IPS-18a (cell line): ENCODE data around the gene WDR45B.
A peak's percentile ranks its signal among the peaks of the same experiment; 100 is the strongest.

ENCODE experiments used
- H3K27ac ChIP-seq: one replicate; pipeline ENCODE4 v1.5.1; 2013; ENCODE audit warnings: low read length
- H3K27me3 ChIP-seq: one replicate; pipeline ENCODE4 v1.6.1; 2013; ENCODE audit warnings: mild to moderate bottlenecking, low read length; ENCODE audit not compliant: control insufficient read depth, insufficient read depth
- H3K36me3 ChIP-seq: one replicate; pipeline ENCODE4 v1.6.1; 2013; ENCODE audit warnings: low read depth, low read length; ENCODE audit not compliant: control insufficient read depth
- H3K4me1 ChIP-seq: one replicate; pipeline ENCODE4 v1.6.1; 2013; ENCODE audit warnings: low read depth, low read length; ENCODE audit not compliant: control insufficient read depth
- H3K4me3 ChIP-seq: one replicate; pipeline ENCODE4 v1.5.1; 2013; ENCODE audit warnings: low read length
- H3K9ac ChIP-seq: one replicate; pipeline ENCODE4 v1.6.1; 2013; ENCODE audit warnings: mild to moderate bottlenecking, low read length, moderate library complexity
- H3K9me3 ChIP-seq: one replicate; pipeline ENCODE4 v1.6.1; 2013; ENCODE audit warnings: low read depth, low read length; ENCODE audit not compliant: control insufficient read depth

The WDR45B gene

DNA sequence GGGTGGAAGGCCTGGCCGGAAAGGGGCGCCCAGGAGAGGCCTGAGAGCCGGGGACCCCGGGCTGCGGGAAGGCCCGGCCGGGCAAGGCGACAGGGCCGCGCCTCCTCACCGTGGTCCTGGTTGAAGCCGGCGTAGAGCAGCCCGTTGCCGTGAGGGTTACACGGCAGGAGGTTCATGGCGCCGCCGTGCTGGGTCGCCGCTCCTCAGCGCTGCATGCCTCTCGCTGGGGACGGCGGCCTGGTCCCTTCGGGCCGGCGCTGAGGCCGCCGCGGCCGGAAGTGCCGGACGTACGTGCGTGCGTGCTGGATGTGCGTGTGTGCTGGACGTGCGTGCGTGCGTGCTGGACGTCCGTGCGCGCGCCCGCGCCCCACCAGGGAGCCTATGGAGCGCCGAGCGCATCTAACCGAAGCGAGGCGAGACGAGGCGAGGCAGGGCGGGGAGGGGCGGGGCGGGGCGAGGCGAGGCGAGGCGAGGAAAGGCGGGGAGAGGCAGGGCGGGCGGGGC, at the start of gene WDR45B:
WDR45B (minus strand) TSS at position 280 of the 504 bp plus-strand sequence; CDS start at position 176, 104 bp downstream.
- H3K4me3 ChIP-seq: peak within 1 kb of the TSS; percentile 79
- H3K9me3 ChIP-seq: no peaks in the 10 kb centered on the region
- peaks cover 5% of the 10 kb centered on the region for H3K4me1 ChIP-seq
- peaks cover 13% of the 10 kb centered on the region for H3K36me3 ChIP-seq
- no peak within 1 kb of the TSS for H3K27ac ChIP-seq
- H3K9ac ChIP-seq: peak within 1 kb of the TSS; percentile 77
- H3K27me3 ChIP-seq: peaks cover 8% of the 10 kb centered on the region

DNA sequence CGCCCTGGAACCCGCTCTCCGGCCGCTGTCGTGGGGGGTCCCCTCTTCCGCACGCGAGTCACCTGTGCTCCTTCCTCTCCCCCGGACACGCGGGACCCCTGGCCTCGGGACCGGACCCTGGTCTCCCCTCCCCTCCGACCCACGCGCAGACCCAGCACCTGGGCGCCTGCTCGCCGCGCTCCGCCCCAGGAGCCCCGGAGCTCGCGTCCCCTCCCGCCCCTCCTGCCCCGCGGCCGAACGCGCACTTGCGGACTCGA, 49.5 kb upstream of the WDR45B start:
- peak overlapping the region; percentile 30 for H3K4me3 ChIP-seq
- no peaks in the 10 kb centered on the region for H3K4me1 ChIP-seq
- H3K27ac ChIP-seq: no peak overlapping the region
- no peaks in the 10 kb centered on the region for H3K9me3 ChIP-seq
- no peaks in the 10 kb centered on the region for H3K36me3 ChIP-seq
- H3K27me3 ChIP-seq: peaks cover 44% of the 10 kb centered on the region
- no peak overlapping the region for H3K9ac ChIP-seq

DNA sequence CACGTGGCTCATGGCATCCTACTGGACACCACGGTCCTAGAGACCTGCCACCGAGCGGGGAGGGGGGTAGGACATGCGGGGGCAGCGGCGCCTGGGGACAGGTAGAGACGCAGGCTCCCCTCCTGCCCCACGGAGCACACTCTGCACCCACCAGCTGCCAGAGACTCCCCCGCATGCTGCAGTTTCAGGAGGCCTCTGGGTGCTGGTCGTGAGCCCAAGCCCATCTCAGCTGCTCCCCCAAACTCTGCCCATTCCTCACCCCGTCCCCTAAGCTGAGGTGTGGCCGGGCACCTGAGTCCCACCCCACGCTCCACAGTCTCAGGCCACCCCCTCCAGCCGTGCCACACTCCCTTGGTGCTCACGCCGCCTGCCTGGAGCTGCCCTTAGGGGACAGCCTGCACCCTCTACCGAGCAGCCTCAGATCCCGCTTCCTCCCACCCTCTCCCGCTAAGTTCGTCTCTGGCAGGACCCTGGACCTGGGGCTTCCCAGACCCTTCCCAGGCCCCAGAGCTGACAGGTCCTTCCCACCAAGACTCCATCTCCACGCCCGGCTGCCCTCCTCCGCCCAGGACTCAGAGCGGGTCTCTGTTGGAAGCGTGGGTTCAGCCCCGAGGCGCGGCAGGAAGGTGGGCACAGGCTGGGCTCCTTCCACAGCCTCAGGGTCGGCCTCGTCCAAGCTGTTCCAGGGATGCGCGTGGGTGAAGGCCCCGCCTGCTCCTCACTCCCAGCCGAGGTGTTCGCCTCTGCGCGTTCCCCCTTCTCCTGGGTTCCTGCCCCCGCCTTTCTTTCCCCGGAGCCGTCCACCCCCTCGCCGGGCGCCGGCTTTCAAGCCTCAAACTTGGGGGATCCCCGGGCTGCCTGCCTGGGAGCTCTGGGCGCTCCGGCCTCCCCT, 48.9 kb upstream of the WDR45B start:
- no peak overlapping the region for H3K27ac ChIP-seq
- H3K36me3 ChIP-seq: no peaks in the 10 kb centered on the region
- peak overlapping the region; percentile 30 for H3K4me3 ChIP-seq
- no peaks in the 10 kb centered on the region for H3K9me3 ChIP-seq
- no peaks in the 10 kb centered on the region for H3K4me1 ChIP-seq
- H3K27me3 ChIP-seq: peaks cover 44% of the 10 kb centered on the region
- H3K9ac ChIP-seq: no peak overlapping the region

DNA sequence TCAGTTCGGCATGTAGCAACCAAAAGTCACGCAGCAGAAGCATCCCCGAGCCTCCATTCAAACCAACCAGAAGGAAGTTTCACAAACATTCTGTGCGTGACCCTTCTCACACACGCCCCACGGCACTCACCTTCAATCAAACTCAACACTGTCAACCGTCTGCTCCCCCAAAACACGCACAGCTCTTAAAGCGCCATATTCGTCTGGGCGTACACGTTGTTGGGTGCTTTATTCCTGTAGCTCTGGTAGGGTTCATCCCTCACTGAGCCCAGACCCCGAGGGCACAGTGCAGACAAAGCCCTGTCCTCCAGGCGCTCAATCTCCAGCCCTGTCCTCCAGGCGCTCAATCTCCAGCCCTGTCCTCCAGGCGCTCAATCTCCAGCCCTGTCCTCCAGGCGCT, 48.0 kb upstream of the WDR45B start:
- Histone ChIP-seq H3K27ac (no peak overlapping the region), H3K4me1 (no peaks in the 10 kb centered on the region), H3K36me3 (no peaks in the 10 kb centered on the region), H3K9ac (no peak overlapping the region), H3K4me3 (no peak overlapping the region), H3K9me3 (no peaks in the 10 kb centered on the region), H3K27me3 (peaks cover 44% of the 10 kb centered on the region)

DNA sequence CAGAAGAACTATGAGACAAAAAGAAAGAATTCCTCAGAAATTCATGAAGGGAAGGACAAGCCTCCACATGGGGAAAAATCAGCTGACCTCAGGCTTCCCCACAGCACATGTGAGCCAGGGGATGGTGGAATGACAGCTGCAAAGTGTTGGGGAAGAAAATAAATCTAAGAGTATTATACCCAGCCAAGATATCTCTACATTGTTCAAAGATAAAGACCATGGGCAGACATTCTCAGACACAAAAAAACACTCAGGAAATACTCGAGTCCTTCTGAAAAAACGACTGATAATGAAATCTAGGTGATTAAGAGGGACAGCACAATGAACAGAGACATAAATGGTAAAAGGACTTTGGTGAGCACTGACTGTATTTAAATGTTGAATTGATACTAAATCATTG, 46.4 kb upstream of the WDR45B start:
- Histone ChIP-seq H3K9me3 (no peaks in the 10 kb centered on the region), H3K9ac (no peak overlapping the region), H3K4me3 (no peak overlapping the region), H3K27ac (no peak overlapping the region), H3K36me3 (no peaks in the 10 kb centered on the region), H3K27me3 (peaks cover 35% of the 10 kb centered on the region), H3K4me1 (no peaks in the 10 kb centered on the region)

DNA sequence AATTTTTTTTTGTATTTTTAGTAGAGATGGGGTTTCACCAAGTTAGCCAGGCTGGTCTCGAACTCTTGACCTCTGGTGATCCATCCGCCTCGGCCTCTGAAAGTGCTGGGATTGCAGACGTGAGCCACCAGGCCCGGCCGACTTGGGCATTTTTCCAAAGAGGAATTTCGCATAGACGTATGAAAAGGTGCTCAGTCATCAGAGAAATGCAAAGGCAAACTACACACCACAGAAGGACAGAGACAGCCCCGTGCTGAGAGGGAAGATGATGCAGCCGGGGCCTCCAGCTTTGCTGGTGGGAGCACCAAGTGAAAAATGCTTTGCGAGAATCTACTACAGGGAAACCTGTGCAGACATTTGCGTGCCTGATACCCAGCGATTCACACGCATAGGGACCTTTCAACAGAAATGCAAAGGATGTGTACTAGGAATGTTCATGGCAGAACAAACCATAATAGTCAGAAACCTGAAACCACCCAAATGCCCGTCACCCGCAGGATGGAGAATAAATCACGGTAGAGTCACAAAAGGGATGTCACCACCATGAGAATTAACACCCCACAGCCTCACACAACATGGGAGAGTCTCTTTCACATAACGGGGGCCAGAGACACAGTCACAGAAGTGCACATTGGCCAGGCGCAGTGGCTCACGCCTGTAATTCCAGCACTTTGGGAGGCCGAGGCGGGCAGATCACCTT, 45.1 kb upstream of the WDR45B start:
- H3K36me3 ChIP-seq: no peaks in the 10 kb centered on the region
- H3K4me3 ChIP-seq: no peak overlapping the region
- H3K9ac ChIP-seq: no peak overlapping the region
- H3K4me1 ChIP-seq: no peaks in the 10 kb centered on the region
- no peak overlapping the region for H3K27ac ChIP-seq
- H3K9me3 ChIP-seq: no peaks in the 10 kb centered on the region
- H3K27me3 ChIP-seq: peaks cover 29% of the 10 kb centered on the region

DNA sequence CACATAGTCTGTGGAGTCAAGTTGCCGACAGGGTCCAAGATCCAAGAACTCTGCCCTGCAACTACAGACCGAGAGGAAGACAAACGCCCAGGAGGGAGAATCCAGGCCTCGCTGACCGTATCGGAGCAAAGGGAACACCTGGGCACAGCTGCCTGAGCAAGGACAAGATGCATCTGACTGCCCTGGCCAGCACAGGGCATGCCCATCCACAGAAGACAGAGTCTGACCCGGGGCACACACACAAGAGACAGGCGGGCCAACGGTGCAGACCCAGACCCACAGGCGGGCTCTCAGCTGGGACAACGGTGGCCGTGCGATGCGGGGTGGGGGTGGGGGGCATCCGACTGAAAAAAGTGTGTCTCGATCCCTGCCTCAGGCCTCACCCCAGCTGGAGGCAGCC, 44.0 kb upstream of the WDR45B start:
- Histone ChIP-seq H3K9ac (no peak overlapping the region), H3K9me3 (no peaks in the 10 kb centered on the region), H3K27ac (no peak overlapping the region), H3K36me3 (no peaks in the 10 kb centered on the region), H3K4me1 (no peaks in the 10 kb centered on the region), H3K27me3 (peaks cover 21% of the 10 kb centered on the region), H3K4me3 (no peak overlapping the region)

DNA sequence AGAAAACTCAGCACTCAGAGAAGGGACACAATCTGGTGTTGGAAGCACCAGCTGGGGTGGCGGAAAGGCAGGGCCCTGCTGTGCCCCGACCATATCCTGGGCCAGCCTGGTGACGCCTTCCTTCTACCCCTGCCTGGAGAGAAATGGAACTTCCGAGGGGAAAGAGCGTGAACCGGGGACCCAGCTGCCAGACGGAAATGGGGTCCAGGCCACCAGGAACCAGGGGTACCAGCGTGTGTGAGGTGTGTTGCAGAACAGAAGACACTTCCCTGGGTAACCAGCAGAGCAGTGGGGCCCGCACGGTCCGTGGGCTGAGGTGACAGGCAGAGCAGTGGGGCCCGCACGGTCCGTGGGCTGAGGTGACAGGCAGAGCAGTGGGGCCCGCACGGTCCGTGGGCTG, 43.5 kb upstream of the WDR45B start:
- Histone ChIP-seq H3K4me3 (no peak overlapping the region), H3K9ac (no peak overlapping the region), H3K4me1 (no peaks in the 10 kb centered on the region), H3K27me3 (peaks cover 15% of the 10 kb centered on the region), H3K36me3 (no peaks in the 10 kb centered on the region), H3K9me3 (no peaks in the 10 kb centered on the region), H3K27ac (no peak overlapping the region)

DNA sequence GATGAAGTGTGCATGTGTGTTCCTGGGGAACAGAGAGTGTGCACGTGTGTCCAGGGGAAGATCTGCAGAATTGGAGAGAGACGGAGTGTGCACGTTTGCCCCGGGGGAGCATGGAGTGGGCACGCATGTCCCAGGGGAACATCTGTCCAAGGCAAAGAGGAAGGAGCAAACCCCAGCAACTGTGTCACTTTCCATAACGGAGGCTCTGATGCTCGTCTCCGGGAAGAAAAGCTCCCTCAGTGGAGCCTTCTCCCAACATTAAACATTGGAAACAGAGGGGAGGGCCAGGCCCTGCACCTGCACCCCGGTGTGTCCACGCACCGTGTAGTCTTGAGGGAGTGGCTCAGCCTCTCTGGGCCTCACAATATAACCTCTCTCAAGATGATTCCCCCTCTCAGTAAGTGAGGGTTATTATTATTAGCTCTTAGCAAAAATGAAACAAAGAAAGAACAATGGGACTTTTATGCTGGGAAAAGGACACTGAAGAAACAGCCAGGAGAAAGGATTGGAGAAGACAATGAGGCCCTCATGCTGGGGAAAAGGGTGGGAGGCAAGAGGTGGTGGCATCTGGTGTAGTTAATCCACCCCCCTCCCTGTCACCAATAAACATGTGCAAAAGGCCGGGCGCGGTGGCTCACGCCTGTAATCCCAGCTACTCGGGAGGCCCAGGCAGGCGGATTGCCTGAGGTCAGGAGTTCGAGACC, 42.7 kb upstream of the WDR45B start:
- Histone ChIP-seq H3K27ac (no peak overlapping the region), H3K9ac (no peak overlapping the region), H3K36me3 (no peaks in the 10 kb centered on the region)

DNA sequence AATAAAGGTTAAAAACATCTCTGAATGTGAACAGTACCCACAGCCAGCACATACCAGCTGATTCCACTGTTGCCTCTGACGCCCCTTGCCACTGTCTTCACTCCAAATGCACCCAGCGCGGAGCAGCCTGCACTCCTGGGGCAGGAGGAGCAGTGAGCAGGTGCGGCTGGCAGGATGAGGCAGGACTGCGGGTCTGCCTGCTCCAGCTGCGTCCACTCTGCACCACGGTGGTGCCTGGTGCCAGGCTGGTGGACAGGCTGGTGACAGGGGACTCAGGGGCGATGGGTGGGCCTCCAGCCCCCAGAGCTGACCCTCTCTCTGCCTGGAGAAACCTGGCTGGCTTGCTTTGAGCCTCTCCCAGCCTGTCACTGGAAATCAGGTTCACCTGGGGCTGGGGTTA, 40.8 kb upstream of the WDR45B start:
- Histone ChIP-seq H3K4me1 (no peaks in the 10 kb centered on the region), H3K36me3 (no peaks in the 10 kb centered on the region), H3K27me3 (no peaks in the 10 kb centered on the region), H3K4me3 (no peak overlapping the region), H3K9me3 (no peaks in the 10 kb centered on the region), H3K27ac (no peak overlapping the region), H3K9ac (no peak overlapping the region)

More for the DNA sequence above, 42.7 kb upstream of the WDR45B start:
- H3K9me3 ChIP-seq: no peaks in the 10 kb centered on the region
- no peak overlapping the region for H3K4me3 ChIP-seq
- peaks cover 8% of the 10 kb centered on the region for H3K27me3 ChIP-seq
- no peaks in the 10 kb centered on the region for H3K4me1 ChIP-seq

DNA sequence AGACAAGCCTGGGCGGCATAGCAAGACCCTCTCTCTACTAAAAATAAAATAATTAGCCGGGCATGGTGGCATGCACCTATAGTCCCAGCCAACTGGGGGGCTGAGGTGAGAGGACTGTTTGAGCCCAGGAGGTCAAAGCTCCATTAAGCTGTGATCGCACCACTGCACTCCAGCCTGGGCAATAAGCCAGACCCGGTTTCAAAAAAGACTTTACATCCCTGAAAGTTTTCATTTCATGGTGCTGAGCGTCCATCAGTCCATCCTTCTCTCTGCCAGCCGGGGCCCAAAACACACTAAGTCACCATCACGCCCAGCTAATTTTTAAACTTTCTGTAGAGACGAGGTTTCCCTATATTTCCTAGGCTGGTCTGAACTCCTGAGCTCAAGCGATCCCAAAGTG, 39.6 kb upstream of the WDR45B start:
- Histone ChIP-seq H3K9me3 (no peaks in the 10 kb centered on the region), H3K4me1 (no peaks in the 10 kb centered on the region), H3K4me3 (no peak overlapping the region), H3K27me3 (no peaks in the 10 kb centered on the region), H3K27ac (no peak overlapping the region), H3K9ac (no peak overlapping the region), H3K36me3 (no peaks in the 10 kb centered on the region)
